LNCaP clone FGC (cell line): ENCODE results near the gene FBXO9.

Experiments used
- DNase-seq: peaks from one replicate; pipeline ENCODE4 v3.0.0-alpha.2; 2011; ENCODE audit warnings: low read depth
- H3K4me3 ChIP-seq: 2 replicates; pipeline ENCODE4 v1.5.1; 2011; ENCODE audit warnings: mild to moderate bottlenecking, low read depth, low read length, control low read depth
- CTCF ChIP-seq: IDR thresholded peaks from 2 replicates; pipeline ENCODE4 v1.5.1; 2012; ENCODE audit warnings: mild to moderate bottlenecking; ENCODE audit not compliant: control insufficient read depth, insufficient read depth; ENCODE audit errors: extremely low read depth

FBXO9 gene

GRCh38 chr6:53027131-53027718 lies 38.0 kb upstream of the FBXO9 start:
- no peak for DNase-seq
- H3K4me3 ChIP-seq, result no peak overlapping the region
- TF ChIP-seq CTCF, result no peak

- H3K4me3 ChIP-seq, result no peak overlapping the region
- no peak for DNase-seq
- TF ChIP-seq CTCF, result no peak
These were observed 36.7 kb upstream of the FBXO9 start for GRCh38 chr6:53028467-53028866.

- no peak for DNase-seq
- H3K4me3 ChIP-seq, result no peak overlapping the region
These were observed 35.9 kb upstream of the FBXO9 start for GRCh38 chr6:53029257-53029656.

GRCh38 chr6:53029761-53030160 lies 35.4 kb upstream of the FBXO9 start:
- no peak for TF ChIP-seq CTCF
- no peak overlapping the region for H3K4me3 ChIP-seq
- DNase-seq, result no peak

More at GRCh38 chr6:53029257-53029656, 35.9 kb upstream of the FBXO9 start:
- no peak for TF ChIP-seq CTCF

GRCh38 chr6:53031281-53031680 lies 33.9 kb upstream of the FBXO9 start:
- H3K4me3 ChIP-seq, result no peak overlapping the region
- DNase-seq, result no peak
- TF ChIP-seq CTCF, result no peak

- no peak for DNase-seq
- no peak for TF ChIP-seq CTCF
- no peak overlapping the region for H3K4me3 ChIP-seq
These were observed 32.4 kb upstream of the FBXO9 start for GRCh38 chr6:53032849-53033248.

GRCh38 chr6:53033764-53034163 lies 31.4 kb upstream of the FBXO9 start:
- no peak for DNase-seq
- H3K4me3 ChIP-seq, result no peak overlapping the region
- TF ChIP-seq CTCF, result no peak
